GM23338 (cell line): ENCODE results near the gene SPECC1L. TPM values are rescaled to one million over a fixed set of nuclear protein-coding genes. Genes with fewer than 3 reads are reported as not detected.

Experiments
- ATAC-seq: fragments of 200-7000 bp; cut with Tn5 transposase; 3 replicates; pipeline ENCODE4 v1.9.1; 2020
- DNase-seq: peaks from one replicate; pipeline ENCODE4 v3.0.0-alpha.2; 2015; ENCODE audit warnings: low spot score
- H2AFZ ChIP-seq: fragments of 200-600 bp; sonication (generic); 2 replicates; pipeline ENCODE4 v1.8.0; 2016; ENCODE audit warnings: antibody characterized with exemption, mild to moderate bottlenecking, moderate library complexity
- H3F3A ChIP-seq: fragments of 200-600 bp; sonication (generic); replicated peaks from 2 replicates; pipeline ENCODE4 v1.8.0; 2017; ENCODE audit warnings: antibody characterized with exemption, mixed run types, low read depth
- H3K27ac ChIP-seq: fragments of 200-600 bp; sonication (generic); 2 replicates; pipeline ENCODE4 v1.6.1; 2016; ENCODE audit warnings: low read depth
- H3K27me3 ChIP-seq: fragments of 200-600 bp; sonication (generic); 2 replicates; pipeline ENCODE4 v1.8.0; 2016; ENCODE audit warnings: mild to moderate bottlenecking, mixed run types, moderate library complexity; ENCODE audit not compliant: insufficient read depth
- H3K36me3 ChIP-seq: fragments of 200-600 bp; sonication (generic); 2 replicates; pipeline ENCODE4 v1.8.0; 2016; ENCODE audit warnings: mild to moderate bottlenecking; ENCODE audit not compliant: insufficient read depth
- H3K4me1 ChIP-seq: fragments of 200-600 bp; sonication (generic); 2 replicates; pipeline ENCODE4 v1.8.0; 2016; ENCODE audit warnings: mild to moderate bottlenecking, moderate library complexity; ENCODE audit not compliant: insufficient read depth
- H3K4me2 ChIP-seq: fragments of 200-600 bp; sonication (generic); 2 replicates; pipeline ENCODE4 v1.7.1; 2017; ENCODE audit warnings: mixed run types
- H3K4me3 ChIP-seq: fragments of 200-600 bp; sonication (generic); 2 replicates; pipeline ENCODE4 v1.6.1; 2016; ENCODE audit warnings: mixed run types
- H3K79me2 ChIP-seq: fragments of 200-600 bp; sonication (generic); replicated peaks from 2 replicates; pipeline ENCODE4 v1.8.0; 2017; ENCODE audit warnings: mild to moderate bottlenecking; ENCODE audit not compliant: insufficient read depth
- H3K9me2 ChIP-seq: fragments of 200-600 bp; sonication (generic); 2 replicates; pipeline ENCODE4 v1.8.0; 2017; ENCODE audit not compliant: insufficient read depth
- H4K20me1 ChIP-seq: fragments of 200-600 bp; sonication (generic); replicated peaks from 2 replicates; pipeline ENCODE4 v1.8.0; 2017; ENCODE audit warnings: mild to moderate bottlenecking; ENCODE audit not compliant: insufficient read depth
- H3K27ac Mint-ChIP-seq: 2 replicates; pipeline ENCODE4 v1.8.0; 2020; ENCODE audit warnings: inconsistent platforms, mild to moderate bottlenecking, moderate library complexity, mixed read lengths
- H3K27me3 Mint-ChIP-seq: 3 replicates; pipeline ENCODE4 v1.8.0; 2022; ENCODE audit warnings: low read depth, mild to moderate bottlenecking, moderate library complexity, mixed read lengths, inconsistent platforms; ENCODE audit not compliant: insufficient read depth, poor library complexity
- H3K36me3 Mint-ChIP-seq: 3 replicates; pipeline ENCODE4 v1.8.0; 2021; ENCODE audit warnings: low read depth, mild to moderate bottlenecking, inconsistent platforms, moderate library complexity, mixed read lengths
- H3K4me1 Mint-ChIP-seq: 3 replicates; pipeline ENCODE4 v1.8.0; 2020; ENCODE audit warnings: mild to moderate bottlenecking, inconsistent platforms, mixed read lengths
- H3K4me3 Mint-ChIP-seq: 3 replicates; pipeline ENCODE4 v1.8.0; 2021; ENCODE audit warnings: moderate library complexity, mild to moderate bottlenecking, inconsistent platforms, mixed read lengths
- H3K9me3 Mint-ChIP-seq: 3 replicates; pipeline ENCODE4 v1.8.0; 2020; ENCODE audit warnings: moderate library complexity, mild to moderate bottlenecking, inconsistent platforms, mixed read lengths
- CREB1 ChIP-seq: fragments of 250-450 bp; sonication (Bioruptor Pico); IDR thresholded peaks from 2 replicates; pipeline ENCODE4 v1.5.0; 2020; ENCODE audit warnings: low read depth, mild to moderate bottlenecking, moderate library complexity
- CTCF ChIP-seq, 2 experiments: fragments of 200-600 bp in 1 of 2; sonication (generic) in 1 of 2; conservative IDR thresholded peaks; 2 replicates each; pipeline versions ENCODE4 v1.5.1 to v1.6.1; 2016 to 2017; ENCODE audit warnings: antibody characterized with exemption in 2 of 2, low read depth in 2 of 2, mild to moderate bottlenecking in 2 of 2, moderate library complexity in 1 of 2
- EZH2 ChIP-seq: fragments of 200-600 bp; sonication (generic); IDR thresholded peaks from one replicate; pipeline ENCODE4 v1.8.0; 2017; ENCODE audit warnings: antibody characterized with exemption, mild to moderate bottlenecking, low read depth; ENCODE audit not compliant: unreplicated experiment
- EZH2phosphoT487 ChIP-seq: fragments of 200-600 bp; sonication (generic); IDR thresholded peaks from one replicate; pipeline ENCODE4 v1.8.1; 2018; ENCODE audit warnings: antibody characterized with exemption; ENCODE audit not compliant: unreplicated experiment
- JUNB ChIP-seq: IDR thresholded peaks from one replicate; pipeline ENCODE4 v1.6.1; 2016; ENCODE audit warnings: antibody characterized with exemption; ENCODE audit not compliant: unreplicated experiment
- NANOG ChIP-seq: IDR thresholded peaks from 2 replicates; pipeline ENCODE4 v1.6.1; 2016; ENCODE audit warnings: antibody characterized with exemption, borderline replicate concordance
- POLR2AphosphoS5 ChIP-seq: IDR thresholded peaks from 2 replicates; pipeline ENCODE4 v1.6.1; 2016; ENCODE audit warnings: antibody characterized with exemption, low read depth
- REST ChIP-seq: IDR thresholded peaks from one replicate; pipeline ENCODE4 v1.6.1; 2018; ENCODE audit warnings: antibody characterized with exemption; ENCODE audit not compliant: unreplicated experiment
- STAT1 ChIP-seq: IDR thresholded peaks from one replicate; pipeline ENCODE4 v1.6.1; 2016; ENCODE audit warnings: antibody characterized with exemption; ENCODE audit not compliant: unreplicated experiment
- ZNF114 ChIP-seq: fragments of 250-450 bp; sonication (Bioruptor Pico); IDR thresholded peaks from 2 replicates; pipeline ENCODE4 v1.5.0; 2020; ENCODE audit warnings: mild to moderate bottlenecking, moderate library complexity
- ZNF331 ChIP-seq: fragments of 250-450 bp; sonication (Bioruptor Pico); IDR thresholded peaks from 2 replicates; pipeline ENCODE4 v1.5.0; 2020; ENCODE audit warnings: low read depth, mild to moderate bottlenecking, moderate library complexity
- polyA plus RNA-seq: library from polyadenylated mRNA; unstranded; fragments of >200 nt; fragmentation: Nextera tagmentation; extraction: Ambion mirVana; gene quantifications from 2 replicates; pipeline ENCODE4 v1.2.1, GENCODE V29; 2016
- total RNA-seq: library from RNA; depleted of rRNA; stranded (reverse); fragments of >200 nt; shearing (Covaris generic); gene quantifications from 2 replicates; pipeline ENCODE4 v1.2.3, GENCODE V29; 2014
- TF ChIP-seq, protein P1 (sequence below): IDR thresholded peaks from 2 replicates; pipeline ENCODE4 v1.6.1; 2016; ENCODE audit warnings: antibody characterized with exemption
- TF ChIP-seq, protein P2 (sequence below): fragments of 250-450 bp; sonication (Bioruptor Pico); IDR thresholded peaks from 2 replicates; pipeline ENCODE4 v1.5.0; 2020; ENCODE audit warnings: mild to moderate bottlenecking, moderate library complexity

SPECC1L gene
- total and polyA plus RNA-seq, 2 experiments from 2014 or later, result 24.3 to 44.7 TPM

DNA sequence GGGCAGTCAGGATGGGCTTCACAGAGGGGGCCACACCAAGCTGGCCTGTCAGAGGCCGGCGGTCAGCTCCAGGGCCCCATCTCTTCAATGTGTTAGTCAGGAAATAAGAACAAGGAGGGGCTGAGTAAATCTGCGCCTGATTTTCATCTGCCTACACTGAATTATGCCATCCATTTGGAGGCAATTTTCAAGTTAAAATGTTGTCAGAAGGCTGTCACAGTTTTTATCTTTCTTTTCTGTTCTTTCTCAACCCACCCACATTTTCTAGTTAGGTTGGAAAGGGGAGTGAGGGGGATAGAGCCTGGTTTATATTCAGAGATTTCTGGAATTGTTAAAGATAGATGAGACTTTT, 175.6 kb downstream of the SPECC1L start:
- no peaks in the 10 kb centered on the region for H3K79me2 ChIP-seq
- no peak overlapping the region for H3K4me2 ChIP-seq
- H3K36me3 Mint-ChIP-seq, result no peaks in the 10 kb centered on the region; the same call in 1 of the 3 replicates
- DNase-seq (no peak), ATAC-seq (no peak)
- peaks cover 4% of the 10 kb centered on the region; the same call in 1 of the 2 replicates for H3K9me2 ChIP-seq
- no peaks in the 10 kb centered on the region for H4K20me1 ChIP-seq
- H3K27ac Mint-ChIP-seq, result no peak overlapping the region
- peaks cover 17% of the 10 kb centered on the region for H3K4me1 Mint-ChIP-seq
- no peaks in the 10 kb centered on the region for H3F3A ChIP-seq
- H3K4me3 ChIP-seq, result no peak overlapping the region
- H3K4me3 Mint-ChIP-seq, result no peak overlapping the region
- no peaks in the 10 kb centered on the region for H3K9me3 Mint-ChIP-seq
- TF ChIP-seq EZH2 (no peak), REST (no peak), ZNF331 (CRISPR knock-in tag) (no peak), EZH2phosphoT487 (no peak), JUNB (no peak), STAT1 (no peak), NANOG (no peak), CREB1 (CRISPR knock-in tag) (no peak), CTCF (conservative IDR thresholded peaks at IDR 0.05; ENCODE audit: low read depth in 2 of 2) (no peak), ZNF114 (no peak), POLR2AphosphoS5 (no peak)
- TF ChIP-seq, protein P1, sequence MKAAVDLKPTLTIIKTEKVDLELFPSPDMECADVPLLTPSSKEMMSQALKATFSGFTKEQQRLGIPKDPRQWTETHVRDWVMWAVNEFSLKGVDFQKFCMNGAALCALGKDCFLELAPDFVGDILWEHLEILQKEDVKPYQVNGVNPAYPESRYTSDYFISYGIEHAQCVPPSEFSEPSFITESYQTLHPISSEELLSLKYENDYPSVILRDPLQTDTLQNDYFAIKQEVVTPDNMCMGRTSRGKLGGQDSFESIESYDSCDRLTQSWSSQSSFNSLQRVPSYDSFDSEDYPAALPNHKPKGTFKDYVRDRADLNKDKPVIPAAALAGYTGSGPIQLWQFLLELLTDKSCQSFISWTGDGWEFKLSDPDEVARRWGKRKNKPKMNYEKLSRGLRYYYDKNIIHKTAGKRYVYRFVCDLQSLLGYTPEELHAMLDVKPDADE, result no peak
- TF ChIP-seq, protein P2, sequence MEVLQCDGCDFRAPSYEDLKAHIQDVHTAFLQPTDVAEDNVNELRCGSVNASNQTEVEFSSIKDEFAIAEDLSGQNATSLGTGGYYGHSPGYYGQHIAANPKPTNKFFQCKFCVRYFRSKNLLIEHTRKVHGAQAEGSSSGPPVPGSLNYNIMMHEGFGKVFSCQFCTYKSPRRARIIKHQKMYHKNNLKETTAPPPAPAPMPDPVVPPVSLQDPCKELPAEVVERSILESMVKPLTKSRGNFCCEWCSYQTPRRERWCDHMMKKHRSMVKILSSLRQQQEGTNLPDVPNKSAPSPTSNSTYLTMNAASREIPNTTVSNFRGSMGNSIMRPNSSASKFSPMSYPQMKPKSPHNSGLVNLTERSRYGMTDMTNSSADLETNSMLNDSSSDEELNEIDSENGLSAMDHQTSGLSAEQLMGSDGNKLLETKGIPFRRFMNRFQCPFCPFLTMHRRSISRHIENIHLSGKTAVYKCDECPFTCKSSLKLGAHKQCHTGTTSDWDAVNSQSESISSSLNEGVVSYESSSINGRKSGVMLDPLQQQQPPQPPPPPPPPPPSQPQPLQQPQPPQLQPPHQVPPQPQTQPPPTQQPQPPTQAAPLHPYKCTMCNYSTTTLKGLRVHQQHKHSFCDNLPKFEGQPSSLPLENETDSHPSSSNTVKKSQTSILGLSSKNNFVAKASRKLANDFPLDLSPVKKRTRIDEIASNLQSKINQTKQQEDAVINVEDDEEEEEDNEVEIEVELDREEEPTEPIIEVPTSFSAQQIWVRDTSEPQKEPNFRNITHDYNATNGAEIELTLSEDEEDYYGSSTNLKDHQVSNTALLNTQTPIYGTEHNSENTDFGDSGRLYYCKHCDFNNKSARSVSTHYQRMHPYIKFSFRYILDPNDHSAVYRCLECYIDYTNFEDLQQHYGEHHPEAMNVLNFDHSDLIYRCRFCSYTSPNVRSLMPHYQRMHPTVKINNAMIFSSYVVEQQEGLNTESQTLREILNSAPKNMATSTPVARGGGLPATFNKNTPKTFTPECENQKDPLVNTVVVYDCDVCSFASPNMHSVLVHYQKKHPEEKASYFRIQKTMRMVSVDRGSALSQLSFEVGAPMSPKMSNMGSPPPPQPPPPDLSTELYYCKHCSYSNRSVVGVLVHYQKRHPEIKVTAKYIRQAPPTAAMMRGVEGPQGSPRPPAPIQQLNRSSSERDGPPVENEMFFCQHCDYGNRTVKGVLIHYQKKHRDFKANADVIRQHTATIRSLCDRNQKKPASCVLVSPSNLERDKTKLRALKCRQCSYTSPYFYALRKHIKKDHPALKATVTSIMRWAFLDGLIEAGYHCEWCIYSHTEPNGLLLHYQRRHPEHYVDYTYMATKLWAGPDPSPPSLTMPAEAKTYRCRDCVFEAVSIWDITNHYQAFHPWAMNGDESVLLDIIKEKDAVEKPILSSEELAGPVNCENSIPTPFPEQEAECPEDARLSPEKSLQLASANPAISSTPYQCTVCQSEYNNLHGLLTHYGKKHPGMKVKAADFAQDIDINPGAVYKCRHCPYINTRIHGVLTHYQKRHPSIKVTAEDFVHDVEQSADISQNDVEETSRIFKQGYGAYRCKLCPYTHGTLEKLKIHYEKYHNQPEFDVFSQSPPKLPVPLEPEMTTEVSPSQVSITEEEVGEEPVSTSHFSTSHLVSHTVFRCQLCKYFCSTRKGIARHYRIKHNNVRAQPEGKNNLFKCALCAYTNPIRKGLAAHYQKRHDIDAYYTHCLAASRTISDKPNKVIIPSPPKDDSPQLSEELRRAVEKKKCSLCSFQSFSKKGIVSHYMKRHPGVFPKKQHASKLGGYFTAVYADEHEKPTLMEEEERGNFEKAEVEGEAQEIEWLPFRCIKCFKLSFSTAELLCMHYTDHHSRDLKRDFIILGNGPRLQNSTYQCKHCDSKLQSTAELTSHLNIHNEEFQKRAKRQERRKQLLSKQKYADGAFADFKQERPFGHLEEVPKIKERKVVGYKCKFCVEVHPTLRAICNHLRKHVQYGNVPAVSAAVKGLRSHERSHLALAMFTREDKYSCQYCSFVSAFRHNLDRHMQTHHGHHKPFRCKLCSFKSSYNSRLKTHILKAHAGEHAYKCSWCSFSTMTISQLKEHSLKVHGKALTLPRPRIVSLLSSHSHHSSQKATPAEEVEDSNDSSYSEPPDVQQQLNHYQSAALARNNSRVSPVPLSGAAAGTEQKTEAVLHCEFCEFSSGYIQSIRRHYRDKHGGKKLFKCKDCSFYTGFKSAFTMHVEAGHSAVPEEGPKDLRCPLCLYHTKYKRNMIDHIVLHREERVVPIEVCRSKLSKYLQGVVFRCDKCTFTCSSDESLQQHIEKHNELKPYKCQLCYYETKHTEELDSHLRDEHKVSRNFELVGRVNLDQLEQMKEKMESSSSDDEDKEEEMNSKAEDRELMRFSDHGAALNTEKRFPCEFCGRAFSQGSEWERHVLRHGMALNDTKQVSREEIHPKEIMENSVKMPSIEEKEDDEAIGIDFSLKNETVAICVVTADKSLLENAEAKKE, result no peak
- no peak overlapping the region for H2AFZ ChIP-seq
- H3K36me3 ChIP-seq, result no peaks in the 10 kb centered on the region
- H3K4me1 ChIP-seq, result peaks cover 4% of the 10 kb centered on the region; the same call in 1 of the 2 replicates
- no peak overlapping the region for H3K27ac ChIP-seq
- H3K27me3 ChIP-seq, result no peaks in the 10 kb centered on the region
- peaks cover 4% of the 10 kb centered on the region for H3K27me3 Mint-ChIP-seq
